ENCODE results near the gene MYH9.

MYH9 gene

DNA sequence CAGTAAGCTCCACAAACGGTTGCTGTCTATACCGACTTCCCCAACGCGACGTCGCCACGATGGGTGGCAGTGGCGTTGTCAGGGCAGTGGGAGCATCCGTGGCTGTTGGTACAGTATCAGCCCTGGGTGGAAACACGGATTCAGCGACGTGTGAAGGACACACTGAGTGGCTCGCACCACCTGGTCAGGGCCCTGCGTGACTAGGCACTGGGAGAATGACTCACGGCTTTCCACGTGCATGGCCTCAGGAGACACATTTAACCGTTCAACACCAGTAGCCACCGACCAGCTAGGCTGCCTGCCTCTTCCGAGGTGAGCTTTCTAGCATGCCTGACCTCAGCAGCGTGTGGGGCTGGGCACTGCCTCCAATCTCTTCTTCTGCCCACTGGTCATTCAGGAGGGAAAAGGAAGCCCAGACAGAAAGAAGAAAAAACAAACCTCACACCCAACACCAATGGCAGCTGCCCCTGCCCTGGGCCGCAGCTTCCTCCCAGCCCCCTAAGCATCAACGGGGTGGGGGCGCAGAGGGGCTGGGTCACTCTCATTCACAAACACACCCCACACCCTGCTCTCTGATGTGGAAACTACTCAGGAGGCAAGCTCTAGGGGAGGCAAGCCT lies 59.0 kb downstream of the MYH9 start:
- Histone ChIP-seq H3K27me3 (no peaks in the 10 kb centered on the region), H3K36me3 (peaks cover 91% of the 10 kb centered on the region), H4K20me1 (peaks cover 100% of the 10 kb centered on the region), H3K9me3 (no peaks in the 10 kb centered on the region), H3K4me2 (peak overlapping the region; percentile 95), H3K27ac (peak overlapping the region; percentile 79), H3K4me3 (peak overlapping the region; percentile 42), H3K9ac (peak overlapping the region; percentile 70), H3K4me1 (peaks cover 95% of the 10 kb centered on the region)
- TF ChIP-seq Cebpa-rat (IDR thresholded peaks at IDR 0.05), result no peak

DNA sequence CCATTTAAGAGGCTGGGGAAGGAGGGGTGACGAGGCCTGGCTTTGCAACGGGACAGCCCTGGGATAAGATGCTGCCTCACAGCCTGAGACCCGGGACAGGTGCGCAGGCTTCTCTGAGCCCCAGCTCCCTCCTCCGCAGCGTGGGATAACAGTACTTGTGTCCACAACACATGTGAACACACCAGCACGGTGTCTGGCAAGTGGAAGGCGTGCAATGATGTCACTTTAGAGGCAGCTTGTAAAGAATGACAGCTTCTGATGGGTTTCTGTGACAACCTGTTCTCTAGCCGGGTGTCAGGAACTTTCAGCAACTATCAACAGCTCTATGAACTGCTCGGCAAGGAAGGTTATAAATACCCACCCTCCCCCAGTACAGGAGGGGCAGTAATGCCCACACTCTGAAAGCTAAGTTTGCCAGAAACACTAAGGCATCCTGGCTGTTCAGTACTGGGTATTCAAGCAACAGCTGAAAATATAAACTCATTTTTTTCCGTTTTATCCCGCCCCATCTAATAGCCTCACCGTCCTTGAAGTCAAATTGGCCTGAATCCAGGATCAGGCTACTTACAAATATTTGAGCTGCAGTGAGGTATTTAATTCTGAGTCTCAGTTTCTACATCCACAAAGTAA lies 59.7 kb downstream of the MYH9 start:
- Histone ChIP-seq H3K27ac (peak overlapping the region; percentile 79), H3K4me1 (peaks cover 95% of the 10 kb centered on the region), H3K4me2 (peak overlapping the region; percentile 95)

DNA sequence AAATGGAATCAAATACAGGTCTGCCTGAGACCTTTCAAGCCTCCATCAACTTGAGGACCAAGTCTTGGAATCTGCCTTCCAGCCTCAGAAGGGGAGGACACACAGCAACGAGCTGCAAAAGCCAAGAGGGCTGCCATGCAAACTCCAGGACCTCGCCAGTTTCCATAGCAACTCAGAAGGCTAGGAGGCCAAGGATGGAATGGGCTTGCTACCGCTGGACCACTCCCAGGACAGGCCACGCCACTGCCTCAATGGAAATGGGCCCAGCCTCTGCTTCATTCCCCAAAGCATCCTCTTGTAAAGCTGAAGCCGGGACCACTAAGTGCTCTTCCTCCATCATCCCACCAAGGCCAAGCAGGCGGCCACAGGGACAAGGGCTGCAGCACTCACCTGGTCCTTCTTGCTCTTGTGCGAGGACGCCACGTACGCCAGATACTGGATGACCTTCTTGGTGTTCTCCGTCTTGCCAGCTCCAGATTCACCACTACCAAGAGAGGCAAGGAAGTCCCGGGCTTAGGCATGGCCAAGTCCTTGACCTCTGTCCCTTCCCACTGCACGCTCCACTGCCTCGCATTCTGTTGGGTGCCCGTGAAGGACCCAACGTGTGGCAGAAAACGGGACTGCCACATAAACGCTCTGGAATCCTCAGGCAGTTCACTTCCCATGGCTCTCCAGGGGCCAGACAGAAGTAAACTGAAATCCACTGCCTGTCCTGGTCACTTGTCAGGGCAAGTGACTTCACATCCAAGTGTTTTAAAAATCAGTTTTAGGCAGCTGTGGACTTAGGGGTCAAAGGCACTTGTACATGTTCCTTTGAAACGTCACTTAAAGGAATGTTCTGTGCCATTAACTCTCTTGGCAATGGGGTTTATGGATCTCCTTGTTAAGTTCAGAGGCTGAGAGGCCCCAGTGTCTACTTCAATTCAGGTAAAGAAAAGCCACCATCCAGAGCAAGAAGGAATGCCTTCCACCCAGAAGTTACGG lies 61.3 kb downstream of the MYH9 start:
- Histone ChIP-seq H3K27ac (peak overlapping the region; percentile 79; the same call in 1 of the 2 replicates), H3K4me1 (peaks cover 82% of the 10 kb centered on the region)

More for the DNA sequence above, 59.7 kb downstream of the MYH9 start:
- H3K9me3 ChIP-seq, result no peaks in the 10 kb centered on the region
- peaks cover 100% of the 10 kb centered on the region for H4K20me1 ChIP-seq
- peak overlapping the region; percentile 44; the same call in 1 of the 2 replicates for H3K9ac ChIP-seq
- peaks cover 91% of the 10 kb centered on the region for H3K36me3 ChIP-seq
- H3K27me3 ChIP-seq, result no peaks in the 10 kb centered on the region
- TF ChIP-seq Cebpa-rat (IDR thresholded peaks at IDR 0.05), result no peak
- H3K4me3 ChIP-seq, result no peak overlapping the region

DNA sequence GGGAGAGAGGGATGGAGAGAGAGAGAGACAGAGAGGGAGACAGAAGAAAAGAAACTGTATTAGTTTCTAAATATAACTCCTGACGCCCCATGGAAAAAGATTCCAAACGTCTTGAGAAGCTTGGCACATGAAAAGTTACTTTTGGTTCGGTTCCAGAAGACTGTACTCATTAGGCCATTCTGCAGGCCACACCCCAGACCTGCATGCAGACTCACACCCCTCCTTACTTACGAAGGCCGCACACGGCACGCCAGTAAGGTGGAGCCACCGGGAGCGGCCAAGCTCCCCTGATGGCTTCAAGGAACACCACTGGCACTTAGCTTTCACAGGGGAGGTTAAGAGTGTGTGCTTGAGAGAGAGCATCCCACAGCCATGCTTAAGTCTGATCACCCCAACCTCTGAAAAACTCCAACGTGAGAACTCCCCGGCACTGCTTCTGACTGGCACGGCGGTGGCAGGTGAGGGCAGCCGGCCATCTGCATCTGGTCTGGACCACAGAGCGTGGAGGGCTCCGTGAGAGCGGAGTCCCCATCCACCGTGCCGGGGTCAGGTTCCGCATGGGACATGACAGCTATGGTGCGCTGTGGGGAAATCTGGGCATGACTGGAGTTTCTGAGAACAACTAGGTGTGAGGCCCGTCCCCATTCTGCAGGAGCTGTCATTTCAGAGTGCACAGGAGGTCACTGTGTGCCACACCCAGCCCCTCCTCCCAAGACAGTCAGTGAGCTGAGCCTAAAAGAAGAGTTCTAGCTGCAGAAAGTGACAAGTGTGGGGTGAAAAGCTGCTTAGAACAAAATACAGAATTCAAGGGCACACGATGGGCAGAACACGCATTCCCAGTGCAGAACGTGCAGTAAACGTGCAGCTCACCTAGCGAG lies 62.4 kb downstream of the MYH9 start:
- no peak for TF ChIP-seq Cebpa-rat (IDR thresholded peaks at IDR 0.05)
- 0 out of 2 replicates have a peak overlapping the region, but pooled peaks have one; percentile 78 for H3K27ac ChIP-seq
- peaks cover 93% of the 10 kb centered on the region for H3K36me3 ChIP-seq
- no peak overlapping the region for H3K4me3 ChIP-seq
- no peaks in the 10 kb centered on the region for H3K9me3 ChIP-seq
- H3K9ac ChIP-seq, result no peak overlapping the region; the same call in 1 of the 2 replicates
- peaks cover 71% of the 10 kb centered on the region for H3K4me1 ChIP-seq
- H3K27me3 ChIP-seq, result no peaks in the 10 kb centered on the region
- H4K20me1 ChIP-seq, result peaks cover 100% of the 10 kb centered on the region
- H3K4me2 ChIP-seq, result no peak overlapping the region; the same call in 1 of the 2 replicates

More for the DNA sequence above, 61.3 kb downstream of the MYH9 start:
- Histone ChIP-seq H3K36me3 (peaks cover 91% of the 10 kb centered on the region), H3K9ac (no peak overlapping the region), H3K4me2 (no peak overlapping the region), H4K20me1 (peaks cover 100% of the 10 kb centered on the region), H3K4me3 (no peak overlapping the region), H3K27me3 (no peaks in the 10 kb centered on the region), H3K9me3 (no peaks in the 10 kb centered on the region)
- TF ChIP-seq Cebpa-rat (IDR thresholded peaks at IDR 0.05), result no peak

DNA sequence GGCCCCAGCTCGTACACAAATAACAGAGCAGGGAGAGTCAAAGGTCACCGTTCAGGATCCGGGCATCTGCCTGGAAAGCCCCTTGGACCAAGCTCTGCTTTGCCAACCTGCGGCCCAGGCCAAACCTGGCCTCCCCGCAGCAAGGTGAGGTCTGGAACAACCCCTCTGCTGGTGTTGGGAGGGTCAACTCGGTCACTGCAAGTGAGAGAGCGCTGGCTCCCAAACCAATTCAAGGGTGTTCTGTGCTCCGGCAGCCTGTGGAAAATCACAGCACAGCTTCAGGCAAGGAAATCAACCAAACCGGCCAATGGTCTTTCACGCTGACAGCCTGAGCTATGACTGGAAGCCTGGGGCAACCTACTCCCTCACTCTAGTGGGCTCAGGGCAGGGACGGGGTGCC lies 63.4 kb downstream of the MYH9 start:
- peak overlapping the region; percentile 78 for H3K27ac ChIP-seq
- peak overlapping the region; percentile 29; the same call in 1 of the 2 replicates for H3K4me2 ChIP-seq
- no peak overlapping the region for H3K4me3 ChIP-seq
- H3K9me3 ChIP-seq, result no peaks in the 10 kb centered on the region
- peaks cover 94% of the 10 kb centered on the region for H3K36me3 ChIP-seq
- H4K20me1 ChIP-seq, result peaks cover 100% of the 10 kb centered on the region
- peak overlapping the region; percentile 32; the same call in 1 of the 2 replicates for H3K9ac ChIP-seq
- no peaks in the 10 kb centered on the region for H3K27me3 ChIP-seq
- TF ChIP-seq Cebpa-rat (IDR thresholded peaks at IDR 0.05), result no peak
- H3K4me1 ChIP-seq, result peaks cover 61% of the 10 kb centered on the region

DNA sequence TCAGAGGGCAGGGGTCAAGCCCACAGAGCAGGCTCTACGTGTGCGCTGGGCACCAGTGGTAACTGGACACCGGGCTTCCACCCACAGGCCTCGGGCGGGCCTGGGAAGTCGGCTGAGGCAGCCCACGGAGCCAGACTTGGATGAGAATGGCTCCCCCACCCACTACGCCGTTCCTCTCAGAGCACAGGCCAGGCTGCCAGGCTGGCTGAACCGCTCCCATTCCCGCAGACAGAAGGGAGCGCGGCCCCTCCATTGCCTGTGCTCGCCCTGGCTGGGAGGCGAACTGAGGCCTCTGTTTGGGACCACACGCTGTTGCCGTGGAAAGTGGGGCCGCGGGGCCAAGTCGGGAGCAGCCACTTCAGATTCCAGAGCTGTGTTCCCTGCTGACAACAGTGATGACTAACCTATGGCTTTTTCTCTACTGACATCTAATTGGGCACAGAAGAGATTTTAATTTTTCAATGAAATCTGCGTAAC lies 63.9 kb downstream of the MYH9 start:
- Histone ChIP-seq H3K36me3 (peaks cover 100% of the 10 kb centered on the region), H4K20me1 (peaks cover 100% of the 10 kb centered on the region), H3K9ac (peak overlapping the region; percentile 48; the same call in 1 of the 2 replicates)

DNA sequence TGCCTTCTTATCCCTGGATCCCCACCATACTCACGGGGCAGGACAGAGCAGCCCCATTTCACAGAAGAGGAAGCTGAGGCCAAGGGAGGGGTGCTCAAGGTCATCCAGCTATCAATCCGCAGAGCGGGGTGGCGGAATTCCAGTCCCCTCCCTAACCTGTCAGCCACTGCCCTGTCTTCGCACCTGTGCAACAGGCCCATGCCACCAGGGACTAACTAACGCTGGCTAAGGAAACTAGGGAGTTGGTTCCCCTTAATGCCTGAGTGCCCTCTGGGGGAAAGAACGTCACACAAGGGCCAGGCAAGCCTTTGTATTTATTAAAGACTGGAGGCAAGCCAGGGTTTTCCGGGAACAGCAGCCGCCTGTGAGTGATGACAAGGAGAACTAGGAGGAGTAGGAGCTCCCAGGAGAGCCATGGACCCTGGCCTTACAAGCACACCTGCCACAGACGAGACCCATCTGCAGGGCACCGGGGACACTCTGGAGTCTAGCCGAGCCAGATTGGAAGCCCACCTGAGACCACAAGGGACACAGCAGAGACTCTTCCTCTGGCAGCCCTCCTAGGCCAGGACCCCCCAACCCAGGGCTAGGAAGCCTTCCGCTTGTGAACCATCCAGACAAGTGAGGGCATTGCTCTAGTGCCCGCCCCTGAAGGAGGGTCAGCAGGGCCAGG lies 64.4 kb downstream of the MYH9 start:
- Histone ChIP-seq H3K4me3 (no peak overlapping the region), H3K4me2 (peak overlapping the region; percentile 59), H3K36me3 (peaks cover 100% of the 10 kb centered on the region), H3K4me1 (peaks cover 58% of the 10 kb centered on the region), H3K27ac (peak overlapping the region; percentile 78), H3K9ac (peak overlapping the region; percentile 48; the same call in 1 of the 2 replicates), H3K9me3 (no peaks in the 10 kb centered on the region), H3K27me3 (no peaks in the 10 kb centered on the region), H4K20me1 (peaks cover 100% of the 10 kb centered on the region)
- TF ChIP-seq Cebpa-rat (IDR thresholded peaks at IDR 0.05), result no peak

More for the DNA sequence above, 63.9 kb downstream of the MYH9 start:
- Histone ChIP-seq H3K27ac (peak overlapping the region; percentile 78), H3K4me1 (peaks cover 58% of the 10 kb centered on the region), H3K27me3 (no peaks in the 10 kb centered on the region), H3K9me3 (no peaks in the 10 kb centered on the region), H3K4me2 (peak overlapping the region; percentile 59), H3K4me3 (no peak overlapping the region)
- no peak for TF ChIP-seq Cebpa-rat (IDR thresholded peaks at IDR 0.05)

DNA sequence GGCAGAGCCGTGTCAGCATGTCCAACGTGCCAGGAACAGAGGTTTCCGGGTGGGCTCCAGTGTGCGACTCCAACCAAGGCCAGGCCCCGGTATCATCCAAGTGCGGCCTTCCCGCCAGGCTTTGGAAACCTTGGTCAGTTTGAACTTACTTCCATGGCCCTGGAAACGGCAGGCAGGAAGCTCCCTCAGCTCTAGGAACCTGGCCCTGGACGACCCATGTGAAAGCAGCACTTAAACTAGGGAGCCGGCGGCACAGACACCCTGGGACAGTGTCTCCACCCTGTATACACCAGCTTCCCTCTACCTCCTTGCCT lies 65.2 kb downstream of the MYH9 start:
- no peak for TF ChIP-seq Cebpa-rat (IDR thresholded peaks at IDR 0.05)
- Histone ChIP-seq H3K36me3 (peaks cover 100% of the 10 kb centered on the region), H4K20me1 (peaks cover 100% of the 10 kb centered on the region), H3K4me3 (no peak overlapping the region), H3K27me3 (no peaks in the 10 kb centered on the region), H3K4me2 (no peak overlapping the region), H3K9ac (no peak overlapping the region), H3K9me3 (no peaks in the 10 kb centered on the region), H3K27ac (peak overlapping the region; percentile 78), H3K4me1 (peaks cover 58% of the 10 kb centered on the region)
